ENCODE results near the gene AQP6.
"Not testable (repeated sequence)": the region's sequence is repeated elsewhere in the genome, so short reads cannot be mapped to it uniquely, and the experiment has no call there.

Gene AQP6

GRCh38 chr12:49987625-49988303 is 15.0 kb downstream of the AQP6 start:
- no peak for DNase-seq (ENCODE audit: low read depth, low spot score)
- in situ Hi-C loops (cut with HindIII; ENCODE audit: low sequenced_read_pairs), result no loop called here
- no peak for TF ChIP-seq CTCF (IDR thresholded peaks at IDR 0.05; ENCODE audit: low read depth, low read length)
- no peak overlapping the region for H3K4me3 ChIP-seq (ENCODE audit: low read depth, low read length)

GRCh38 chr12:49989400-49989799 is 16.7 kb downstream of the AQP6 start:
- H3K4me3 ChIP-seq (ENCODE audit: low read depth, low read length); DNase-seq (ENCODE audit: low read depth, low spot score); in situ Hi-C loops (cut with HindIII; ENCODE audit: low sequenced_read_pairs): not testable (repeated sequence)

- no peak for DNase-seq (ENCODE audit: low read depth, low spot score)
- in situ Hi-C loops (cut with HindIII; ENCODE audit: low sequenced_read_pairs), result no loop called here
- H3K4me3 ChIP-seq (ENCODE audit: low read depth, low read length), result no peak overlapping the region
- no peak for TF ChIP-seq CTCF (IDR thresholded peaks at IDR 0.05; ENCODE audit: low read depth, low read length)
These were observed 17.5 kb downstream of the AQP6 start for GRCh38 chr12:49990273-49990672.

GRCh38 chr12:49998453-49998852 is 25.7 kb downstream of the AQP6 start:
- H3K4me3 ChIP-seq (ENCODE audit: low read depth, low read length), result no peak overlapping the region
- TF ChIP-seq CTCF (IDR thresholded peaks at IDR 0.05; ENCODE audit: low read depth, low read length), result no peak
- no peak for DNase-seq (ENCODE audit: low read depth, low spot score)
- in situ Hi-C loops (cut with HindIII; ENCODE audit: low sequenced_read_pairs), result no loop called here

- in situ Hi-C loops (cut with HindIII; ENCODE audit: low sequenced_read_pairs), result no loop called here
- DNase-seq (ENCODE audit: low read depth, low spot score), result peak; percentile 68
- no peak for TF ChIP-seq CTCF (IDR thresholded peaks at IDR 0.05; ENCODE audit: low read depth, low read length)
- H3K4me3 ChIP-seq (ENCODE audit: low read depth, low read length), result no peak overlapping the region
These were observed 30.8 kb downstream of the AQP6 start for GRCh38 chr12:50003595-50003994.

GRCh38 chr12:50004696-50005095 is 31.9 kb downstream of the AQP6 start:
- no peak overlapping the region for H3K4me3 ChIP-seq (ENCODE audit: low read depth, low read length)
- in situ Hi-C loops (cut with HindIII; ENCODE audit: low sequenced_read_pairs), result no loop called here
- no peak for DNase-seq (ENCODE audit: low read depth, low spot score)
- TF ChIP-seq CTCF (IDR thresholded peaks at IDR 0.05; ENCODE audit: low read depth, low read length), result no peak

GRCh38 chr12:50005175-50005574 is 32.4 kb downstream of the AQP6 start:
- no peak overlapping the region for H3K4me3 ChIP-seq (ENCODE audit: low read depth, low read length)
- in situ Hi-C loops (cut with HindIII; ENCODE audit: low sequenced_read_pairs), result no loop called here
- no peak for TF ChIP-seq CTCF (IDR thresholded peaks at IDR 0.05; ENCODE audit: low read depth, low read length)
- no peak for DNase-seq (ENCODE audit: low read depth, low spot score)
